HepG2 (cell line): ENCODE data around the gene CUL5. TPM values are rescaled to one million over a fixed set of nuclear protein-coding genes. Genes with fewer than 3 reads are reported as not detected.
A peak's percentile ranks its signal among the peaks of the same experiment; 100 is the strongest.

Source experiments
- AKNA ChIP-seq: sonication (generic); formaldehyde crosslinking; IDR thresholded peaks from 2 replicates; pipeline ENCODE4 v1.4.0; 2020; ENCODE audit warnings: missing genetic modification reagents, borderline replicate concordance
- GABPB1 ChIP-seq: IDR thresholded peaks from 2 replicates; pipeline ENCODE4 v1.6.1; 2016; ENCODE audit warnings: mild to moderate bottlenecking, missing genetic modification reagents, moderate library complexity, missing compliant biosample characterization
- IKZF4 ChIP-seq: sonication (generic); formaldehyde crosslinking; IDR thresholded peaks from 2 replicates; pipeline ENCODE4 v1.5.1; 2020; ENCODE audit warnings: borderline replicate concordance, mild to moderate bottlenecking, low read depth, missing genetic modification reagents; ENCODE audit errors: not compliant biosample characterization
- KMT2B ChIP-seq: IDR thresholded peaks from 2 replicates; pipeline ENCODE4 v1.6.1; 2016; ENCODE audit warnings: missing genetic modification reagents, missing compliant biosample characterization
- MTERF4 ChIP-seq: sonication (generic); formaldehyde crosslinking; IDR thresholded peaks from 2 replicates; pipeline ENCODE4 v1.8.0; 2023; ENCODE audit warnings: mild to moderate bottlenecking, missing genetic modification reagents
- NFE2 ChIP-seq: sonication (generic); formaldehyde crosslinking; IDR thresholded peaks from 2 replicates; pipeline ENCODE4 v1.4.0; 2020; ENCODE audit warnings: missing genetic modification reagents
- NKX3-1 ChIP-seq: sonication (generic); formaldehyde crosslinking; IDR thresholded peaks from 2 replicates; pipeline ENCODE4 v1.5.0; 2020; ENCODE audit warnings: missing genetic modification reagents
- SMARCC2 ChIP-seq: fragments of 450-650 bp; IDR thresholded peaks from 2 replicates; pipeline ENCODE4 v1.6.1; 2017; ENCODE audit warnings: antibody characterized with exemption, mild to moderate bottlenecking
- SUZ12 ChIP-seq: fragments of 150-350 bp; IDR thresholded peaks from 2 replicates; pipeline ENCODE4 v1.6.1; 2014; ENCODE audit warnings: low read depth, low read length
- TFAP4 ChIP-seq: sonication (generic); IDR thresholded peaks from 2 replicates; pipeline ENCODE4 v1.6.1; 2016; ENCODE audit warnings: low read depth, borderline replicate concordance
- ZNF124 ChIP-seq: sonication (generic); formaldehyde crosslinking; IDR thresholded peaks from 2 replicates; pipeline ENCODE4 v1.4.0; 2020; ENCODE audit warnings: missing genetic modification reagents
- ZNF263 ChIP-seq: sonication (generic); formaldehyde crosslinking; IDR thresholded peaks from 2 replicates; pipeline ENCODE4 v1.4.0; 2020; ENCODE audit warnings: missing genetic modification reagents
- ZNF441 ChIP-seq: sonication (generic); formaldehyde crosslinking; IDR thresholded peaks from 2 replicates; pipeline ENCODE4 v1.7.0; 2021; ENCODE audit warnings: missing genetic modification reagents, borderline replicate concordance
- ZNF569 ChIP-seq: sonication (generic); formaldehyde crosslinking; IDR thresholded peaks from 2 replicates; pipeline ENCODE4 v1.5.0; 2020; ENCODE audit warnings: mild to moderate bottlenecking, missing genetic modification reagents, moderate library complexity, borderline replicate concordance
- ZNF674 ChIP-seq: sonication (generic); formaldehyde crosslinking; IDR thresholded peaks from 2 replicates; pipeline ENCODE4 v1.5.0; 2020; ENCODE audit warnings: low read depth, mild to moderate bottlenecking, missing genetic modification reagents
- ZNF766 ChIP-seq: sonication (generic); formaldehyde crosslinking; IDR thresholded peaks from 2 replicates; pipeline ENCODE4 v1.5.0; 2020; ENCODE audit warnings: missing genetic modification reagents, borderline replicate concordance
- polyA plus RNA-seq, 8 experiments: library from polyadenylated mRNA; depleted of rRNA in 3 of 8; stranded (reverse) in 7 of 8; unstranded in 1 of 8; fragments of >200 nt; fragmentation: Illumina TruSeq in 4 of 8; extraction: Trizol in 4 of 8; gene quantifications; 2 replicates each; pipeline versions ENCODE4 v1.2.1 to v1.2.3, GENCODE V29; 2011 to 2016; ENCODE audit warnings: low read depth in 4 of 8, missing spikeins in 1 of 8, mixed read lengths in 1 of 8; ENCODE audit not compliant: insufficient read depth in 1 of 8
- total RNA-seq, 5 experiments: library from RNA; depleted of rRNA; stranded (reverse); fragments of >200 nt; fragmentation: Illumina TruSeq; extraction: Trizol; gene quantifications; 2 replicates each; pipeline ENCODE4 v1.2.3, GENCODE V29; 2016; ENCODE audit warnings: low read depth in 1 of 5
- TF ChIP-seq, protein P1 (sequence below): sonication (generic); formaldehyde crosslinking; IDR thresholded peaks from 2 replicates; pipeline ENCODE4 v1.4.0; 2020; ENCODE audit warnings: missing genetic modification reagents, borderline replicate concordance

The CUL5 gene
- total and polyA plus RNA-seq, 2 of the 13 experiments (the other 11 are each of a cell fraction or from before 2014, with no cell fraction given) = 7.0 to 24.7 TPM

GRCh38 chr11:108121274-108122155 is 112.8 kb downstream of the CUL5 start, which contains the start of gene ACAT1 (continued):
- TF ChIP-seq AKNA = no peak
- TF ChIP-seq NKX3-1 (CRISPR knock-in tag) = peak; percentile 38
- TF ChIP-seq ZNF263 = peak; percentile 41; the same call in 1 of the 2 replicates
- peak; percentile 87; the same call in 1 of the 2 replicates for TF ChIP-seq ZNF674 (CRISPR knock-in tag)
- no peak; the same call in 1 of the 2 replicates for TF ChIP-seq TFAP4
- TF ChIP-seq SMARCC2 = no peak
- TF ChIP-seq ZNF124 (CRISPR knock-in tag) = peak; percentile 52; the same call in 1 of the 2 replicates
- TF ChIP-seq, protein P1, sequence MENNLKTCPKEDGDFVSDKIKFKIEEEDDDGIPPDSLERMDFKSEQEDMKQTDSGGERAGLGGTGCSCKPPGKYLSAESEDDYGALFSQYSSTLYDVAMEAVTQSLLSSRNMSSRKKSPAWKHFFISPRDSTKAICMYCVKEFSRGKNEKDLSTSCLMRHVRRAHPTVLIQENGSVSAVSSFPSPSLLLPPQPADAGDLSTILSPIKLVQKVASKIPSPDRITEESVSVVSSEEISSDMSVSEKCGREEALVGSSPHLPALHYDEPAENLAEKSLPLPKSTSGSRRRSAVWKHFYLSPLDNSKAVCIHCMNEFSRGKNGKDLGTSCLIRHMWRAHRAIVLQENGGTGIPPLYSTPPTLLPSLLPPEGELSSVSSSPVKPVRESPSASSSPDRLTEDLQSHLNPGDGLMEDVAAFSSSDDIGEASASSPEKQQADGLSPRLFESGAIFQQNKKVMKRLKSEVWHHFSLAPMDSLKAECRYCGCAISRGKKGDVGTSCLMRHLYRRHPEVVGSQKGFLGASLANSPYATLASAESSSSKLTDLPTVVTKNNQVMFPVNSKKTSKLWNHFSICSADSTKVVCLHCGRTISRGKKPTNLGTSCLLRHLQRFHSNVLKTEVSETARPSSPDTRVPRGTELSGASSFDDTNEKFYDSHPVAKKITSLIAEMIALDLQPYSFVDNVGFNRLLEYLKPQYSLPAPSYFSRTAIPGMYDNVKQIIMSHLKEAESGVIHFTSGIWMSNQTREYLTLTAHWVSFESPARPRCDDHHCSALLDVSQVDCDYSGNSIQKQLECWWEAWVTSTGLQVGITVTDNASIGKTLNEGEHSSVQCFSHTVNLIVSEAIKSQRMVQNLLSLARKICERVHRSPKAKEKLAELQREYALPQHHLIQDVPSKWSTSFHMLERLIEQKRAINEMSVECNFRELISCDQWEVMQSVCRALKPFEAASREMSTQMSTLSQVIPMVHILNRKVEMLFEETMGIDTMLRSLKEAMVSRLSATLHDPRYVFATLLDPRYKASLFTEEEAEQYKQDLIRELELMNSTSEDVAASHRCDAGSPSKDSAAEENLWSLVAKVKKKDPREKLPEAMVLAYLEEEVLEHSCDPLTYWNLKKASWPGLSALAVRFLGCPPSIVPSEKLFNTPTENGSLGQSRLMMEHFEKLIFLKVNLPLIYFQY = peak; percentile 61; the same call in 1 of the 2 replicates
- peak; percentile 78 for TF ChIP-seq GABPB1 (CRISPR knock-in tag)
- peak; percentile 48; the same call in 1 of the 2 replicates for TF ChIP-seq KMT2B (CRISPR knock-in tag)
- 0 out of 2 replicates have a peak, but pooled peaks have one; percentile 23 for TF ChIP-seq ZNF569
- no peak for TF ChIP-seq ZNF766 (CRISPR knock-in tag)
- no peak for TF ChIP-seq SUZ12
- TF ChIP-seq ZNF441 (CRISPR knock-in tag) = peak; percentile 49
- TF ChIP-seq MTERF4 (CRISPR knock-in tag) = peak; percentile 83
- TF ChIP-seq IKZF4 (CRISPR knock-in tag) = no peak
- TF ChIP-seq NFE2 (CRISPR knock-in tag) = no peak
